Measurements from ENCODE around the gene OR6C70.

DNA sequence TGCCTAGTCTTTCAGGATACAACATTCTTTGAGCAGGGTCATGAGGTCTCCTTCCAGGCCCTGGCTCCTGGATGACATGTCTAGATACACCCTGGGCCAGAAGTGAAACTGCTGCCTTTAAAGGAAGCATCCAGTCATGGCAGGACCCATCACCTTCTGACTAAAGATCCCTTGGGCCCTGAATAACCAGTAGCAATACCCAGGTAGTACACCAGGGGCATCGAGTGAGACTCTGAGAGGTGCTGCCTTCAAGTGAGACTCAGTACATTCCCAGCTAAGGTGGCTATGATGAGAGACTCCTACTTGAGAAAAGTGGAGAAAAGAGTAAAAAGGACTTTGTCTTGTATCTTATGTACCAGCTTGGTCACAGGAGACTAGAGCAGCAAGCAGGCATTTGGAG lies 45.8 kb upstream of the OR6C70 start:
- TF ChIP-seq, protein P1, sequence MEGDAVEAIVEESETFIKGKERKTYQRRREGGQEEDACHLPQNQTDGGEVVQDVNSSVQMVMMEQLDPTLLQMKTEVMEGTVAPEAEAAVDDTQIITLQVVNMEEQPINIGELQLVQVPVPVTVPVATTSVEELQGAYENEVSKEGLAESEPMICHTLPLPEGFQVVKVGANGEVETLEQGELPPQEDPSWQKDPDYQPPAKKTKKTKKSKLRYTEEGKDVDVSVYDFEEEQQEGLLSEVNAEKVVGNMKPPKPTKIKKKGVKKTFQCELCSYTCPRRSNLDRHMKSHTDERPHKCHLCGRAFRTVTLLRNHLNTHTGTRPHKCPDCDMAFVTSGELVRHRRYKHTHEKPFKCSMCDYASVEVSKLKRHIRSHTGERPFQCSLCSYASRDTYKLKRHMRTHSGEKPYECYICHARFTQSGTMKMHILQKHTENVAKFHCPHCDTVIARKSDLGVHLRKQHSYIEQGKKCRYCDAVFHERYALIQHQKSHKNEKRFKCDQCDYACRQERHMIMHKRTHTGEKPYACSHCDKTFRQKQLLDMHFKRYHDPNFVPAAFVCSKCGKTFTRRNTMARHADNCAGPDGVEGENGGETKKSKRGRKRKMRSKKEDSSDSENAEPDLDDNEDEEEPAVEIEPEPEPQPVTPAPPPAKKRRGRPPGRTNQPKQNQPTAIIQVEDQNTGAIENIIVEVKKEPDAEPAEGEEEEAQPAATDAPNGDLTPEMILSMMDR (IDR thresholded peaks at IDR 0.05; ENCODE audit: low read length), result peak; percentile 9; the same call in 1 of the 2 replicates
- no peak for TF ChIP-seq EZH2 (IDR thresholded peaks at IDR 0.05; ENCODE audit: borderline replicate concordance, low read length)

All from OCI-LY1 (cell line).